Endodermal cell (in vitro differentiated cells): ENCODE results near the gene CRACDL. TPM values are rescaled to one million over a fixed set of nuclear protein-coding genes. Genes with fewer than 3 reads are reported as not detected.

Experiments
- DNase-seq: peaks from one replicate; pipeline ENCODE4 v3.0.0-alpha.2; 2017
- H3K27ac ChIP-seq: 2 replicates; pipeline ENCODE4 v1.5.1; 2013; ENCODE audit warnings: mild to moderate bottlenecking, low read depth, low read length, moderate library complexity
- H3K27me3 ChIP-seq: 2 replicates; pipeline ENCODE4 v1.6.1; 2013; ENCODE audit warnings: mild to moderate bottlenecking, low read length, moderate library complexity; ENCODE audit not compliant: insufficient read depth, control insufficient read depth, poor library complexity, severe bottlenecking
- H3K36me3 ChIP-seq: 2 replicates; pipeline ENCODE4 v1.7.0; 2013; ENCODE audit warnings: mild to moderate bottlenecking, low read length, moderate library complexity; ENCODE audit not compliant: control insufficient read depth, insufficient read depth
- H3K4me1 ChIP-seq: one replicate; pipeline ENCODE4 v1.7.0; 2013; ENCODE audit warnings: low read length; ENCODE audit not compliant: control insufficient read depth, insufficient read depth
- H3K4me3 ChIP-seq: 2 replicates; pipeline ENCODE4 v1.5.1; 2013; ENCODE audit warnings: mild to moderate bottlenecking, low read length, moderate library complexity
- H3K9ac ChIP-seq: 2 replicates; pipeline ENCODE4 v1.6.1; 2013; ENCODE audit warnings: mild to moderate bottlenecking, low read length, moderate library complexity; ENCODE audit not compliant: poor library complexity, severe bottlenecking; ENCODE audit errors: extremely low read depth
- H3K9me3 ChIP-seq: 2 replicates; pipeline ENCODE4 v1.6.1; 2013; ENCODE audit warnings: mild to moderate bottlenecking, low read length, moderate library complexity; ENCODE audit not compliant: control insufficient read depth
- H3K27ac Mint-ChIP-seq: 2 replicates; pipeline ENCODE4 v1.8.0; 2020; ENCODE audit warnings: mixed read lengths
- H3K27me3 Mint-ChIP-seq: 2 replicates; pipeline ENCODE4 v1.8.0; 2021; ENCODE audit warnings: mild to moderate bottlenecking, mixed read lengths; ENCODE audit not compliant: insufficient read depth
- H3K36me3 Mint-ChIP-seq: 2 replicates; pipeline ENCODE4 v1.8.0; 2020; ENCODE audit warnings: low read depth, mixed read lengths
- H3K4me1 Mint-ChIP-seq: 2 replicates; pipeline ENCODE4 v1.8.0; 2020; ENCODE audit warnings: mixed read lengths
- H3K4me3 Mint-ChIP-seq: 2 replicates; pipeline ENCODE4 v1.8.0; 2020; ENCODE audit warnings: mild to moderate bottlenecking, moderate library complexity, mixed read lengths
- H3K9me3 Mint-ChIP-seq: 2 replicates; pipeline ENCODE4 v1.8.0; 2020; ENCODE audit warnings: mild to moderate bottlenecking, mixed read lengths
- CTCF ChIP-seq: fragments of 200-600 bp; sonication (generic); conservative IDR thresholded peaks from 2 replicates; pipeline ENCODE4 v1.5.0; 2021; ENCODE audit warnings: antibody characterized with exemption, mild to moderate bottlenecking
- WGBS, 2 experiments: methylation state at CpG; one replicate each; pipeline versions ENCODE4 v1.1.5 to v1.1.7; 2013; ENCODE audit warnings: missing lambda C conversion rate in 2 of 2, mixed read lengths in 1 of 2; ENCODE audit not compliant: insufficient coverage in 1 of 2, insufficient read length in 1 of 2; 5-methylcytosine and 5-hydroxymethylcytosine counted together
- total RNA-seq, 2 donors: library from RNA; stranded (reverse); fragmentation: NEBNext Ultra II Directional in 1 of 2; extraction: Animal tissue kit (Norgen Biotek cat#: 25700) in 1 of 2; gene quantifications; 2 replicates in 1 of 2; 3 replicates in 1 of 2; pipeline ENCODE4 v1.2.1, GENCODE V29; 2021

CRACDL gene
- total RNA-seq, 2 donors from 2014 or later = 0.26 to 0.31 TPM

DNA sequence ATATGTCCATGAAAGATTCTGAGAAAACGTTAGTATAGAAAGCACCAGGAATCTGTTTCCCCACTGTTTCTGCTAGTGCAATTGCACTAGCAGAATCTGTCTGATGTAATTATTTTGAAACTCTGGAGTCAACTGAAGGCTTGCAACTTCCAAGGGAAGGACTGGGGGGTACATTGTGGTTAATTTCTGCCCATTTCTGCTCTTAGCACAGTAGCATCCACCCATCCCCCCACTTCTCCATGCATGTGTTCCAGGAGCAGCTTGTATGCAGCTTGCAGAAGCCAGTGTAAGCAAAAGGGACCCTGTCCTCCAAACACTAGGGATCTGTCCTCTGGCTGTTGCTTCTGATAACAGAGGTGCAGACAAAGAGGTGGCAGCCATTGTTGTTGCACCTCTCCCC lies 74.4 kb downstream of the CRACDL start:
- Mint-ChIP-seq H3K27ac (no peak overlapping the region), H3K4me1 (no peaks in the 10 kb centered on the region), H3K9me3 (peaks cover 12% of the 10 kb centered on the region), H3K27me3 (peaks cover 4% of the 10 kb centered on the region), H3K36me3 (no peaks in the 10 kb centered on the region), H3K4me3 (no peak overlapping the region)
- Histone ChIP-seq H3K9ac (no peak overlapping the region), H3K36me3 (no peaks in the 10 kb centered on the region), H3K4me1 (no peaks in the 10 kb centered on the region), H3K27me3 (no peaks in the 10 kb centered on the region), H3K27ac (no peak overlapping the region), H3K9me3 (peaks cover 33% of the 10 kb centered on the region), H3K4me3 (no peak overlapping the region)
- no peak for DNase-seq
- TF ChIP-seq CTCF = no peak
- 84 to 88% methylated on average over 1 of the region's 1 CpG for WGBS, 2 experiments

DNA sequence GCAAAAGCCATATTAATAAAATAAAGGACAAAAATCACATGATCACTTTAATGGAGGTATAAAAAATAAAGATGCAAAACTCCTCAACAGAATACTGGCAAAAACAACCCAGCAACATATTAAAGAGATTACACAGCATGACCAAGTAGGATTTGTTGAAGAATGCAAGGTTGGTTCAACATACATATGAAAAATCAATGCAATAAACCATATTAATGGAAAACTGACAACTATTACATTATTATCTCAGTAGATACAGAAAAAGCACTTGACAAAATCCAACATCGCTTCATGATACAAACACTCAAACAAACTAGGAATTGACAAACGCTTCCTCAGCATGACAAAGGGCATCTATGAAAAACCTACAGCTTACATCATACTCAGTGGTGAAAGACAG lies 76.7 kb downstream of the CRACDL start:
- no peaks in the 10 kb centered on the region for H3K36me3 Mint-ChIP-seq
- H3K4me1 ChIP-seq = no peaks in the 10 kb centered on the region
- 89% methylated on average over 2 of the region's 2 CpGs; no CpG with 5 or more reads in 1 of the 2 experiments for WGBS, 2 experiments
- H3K36me3 ChIP-seq = no peaks in the 10 kb centered on the region
- H3K9me3 Mint-ChIP-seq = peaks cover 12% of the 10 kb centered on the region
- H3K9me3 ChIP-seq = peaks cover 33% of the 10 kb centered on the region
- no peak overlapping the region for H3K27ac ChIP-seq
- no peak for DNase-seq
- H3K4me3 ChIP-seq = no peak overlapping the region
- H3K27ac Mint-ChIP-seq = no peak overlapping the region
- TF ChIP-seq CTCF = no peak
- H3K27me3 ChIP-seq = no peaks in the 10 kb centered on the region
- no peak overlapping the region for H3K9ac ChIP-seq
- H3K27me3 Mint-ChIP-seq = no peaks in the 10 kb centered on the region
- no peaks in the 10 kb centered on the region for H3K4me1 Mint-ChIP-seq
- no peak overlapping the region for H3K4me3 Mint-ChIP-seq

- H3K36me3 ChIP-seq = no peaks in the 10 kb centered on the region
- H3K4me1 ChIP-seq = no peaks in the 10 kb centered on the region
- H3K9me3 ChIP-seq = peaks cover 21% of the 10 kb centered on the region
- H3K9ac ChIP-seq = no peak overlapping the region
- no peaks in the 10 kb centered on the region for H3K4me1 Mint-ChIP-seq
- no peaks in the 10 kb centered on the region for H3K27me3 ChIP-seq
- peaks cover 5% of the 10 kb centered on the region for H3K9me3 Mint-ChIP-seq
- no peak overlapping the region for H3K4me3 Mint-ChIP-seq
- H3K27ac ChIP-seq = no peak overlapping the region
- TF ChIP-seq CTCF = no peak
- H3K4me3 ChIP-seq = no peak overlapping the region
- no peaks in the 10 kb centered on the region for H3K27me3 Mint-ChIP-seq
- H3K27ac Mint-ChIP-seq = no peak overlapping the region
- no peaks in the 10 kb centered on the region for H3K36me3 Mint-ChIP-seq
- 86% methylated on average over 1 of the region's 1 CpG; no CpG with 5 or more reads in 1 of the 2 experiments for WGBS, 2 experiments
- no peak for DNase-seq
These were observed 79.0 kb downstream of the CRACDL start for GRCh38 chr2:98857001-98857400.
